CD4-positive, alpha-beta T cell treated with Interleukin-6 for 4 hours (primary cell): ENCODE data around the gene TGFB1.
A peak's percentile ranks its signal among the peaks of the same experiment; 100 is the strongest.
"Not testable (repeated sequence)": the region's sequence is repeated elsewhere in the genome, so short reads cannot be mapped to it uniquely, and the experiment has no call there.

Experiments
- DNase-seq: peaks from one replicate; pipeline ENCODE4 v3.0.0-alpha.2; 2020; ENCODE audit warnings: mixed read lengths

TGFB1 gene

DNA sequence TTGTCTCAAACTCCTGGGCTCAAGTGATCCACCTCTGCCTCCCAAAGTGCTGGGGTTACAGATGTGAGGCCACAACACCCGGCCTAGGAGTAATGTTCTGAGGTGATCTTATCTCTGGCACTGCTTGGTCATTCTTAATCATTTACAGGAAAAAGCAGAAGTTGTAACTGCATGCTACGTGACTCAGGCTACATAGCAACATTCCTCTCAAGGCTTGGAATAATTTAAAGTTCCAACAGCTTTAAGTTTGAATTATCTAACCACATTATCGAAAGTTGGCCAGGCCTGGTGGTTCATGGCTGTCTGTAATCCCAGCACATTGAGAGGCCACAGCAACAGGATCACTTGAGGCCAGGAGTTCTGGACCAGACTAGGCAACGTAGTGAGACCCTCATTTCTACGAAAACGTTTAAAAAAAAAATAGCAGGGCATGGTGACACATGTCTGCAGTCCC, 14.2 kb upstream of the TGFB1 start:
- no peak for DNase-seq

DNA sequence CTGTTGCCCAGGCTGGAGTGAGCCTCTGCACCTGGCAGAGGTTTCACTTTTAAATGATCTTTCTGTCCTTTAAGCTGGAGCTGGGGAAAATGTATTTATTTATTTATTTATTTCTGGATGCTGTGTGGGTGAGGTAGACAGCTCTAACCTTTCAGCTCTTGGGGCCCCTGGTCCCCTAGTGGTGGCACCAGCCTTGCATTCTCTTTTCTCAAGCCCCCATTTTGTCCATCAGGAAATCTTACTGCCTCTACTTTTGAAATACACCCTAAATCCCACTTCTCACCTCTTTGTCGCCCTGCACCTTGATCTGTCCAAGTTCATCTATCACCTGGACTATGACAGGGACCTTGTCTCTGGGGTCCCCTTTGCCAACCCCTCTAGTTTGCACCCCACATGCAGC, 12.4 kb upstream of the TGFB1 start:
- no peak for DNase-seq

DNA sequence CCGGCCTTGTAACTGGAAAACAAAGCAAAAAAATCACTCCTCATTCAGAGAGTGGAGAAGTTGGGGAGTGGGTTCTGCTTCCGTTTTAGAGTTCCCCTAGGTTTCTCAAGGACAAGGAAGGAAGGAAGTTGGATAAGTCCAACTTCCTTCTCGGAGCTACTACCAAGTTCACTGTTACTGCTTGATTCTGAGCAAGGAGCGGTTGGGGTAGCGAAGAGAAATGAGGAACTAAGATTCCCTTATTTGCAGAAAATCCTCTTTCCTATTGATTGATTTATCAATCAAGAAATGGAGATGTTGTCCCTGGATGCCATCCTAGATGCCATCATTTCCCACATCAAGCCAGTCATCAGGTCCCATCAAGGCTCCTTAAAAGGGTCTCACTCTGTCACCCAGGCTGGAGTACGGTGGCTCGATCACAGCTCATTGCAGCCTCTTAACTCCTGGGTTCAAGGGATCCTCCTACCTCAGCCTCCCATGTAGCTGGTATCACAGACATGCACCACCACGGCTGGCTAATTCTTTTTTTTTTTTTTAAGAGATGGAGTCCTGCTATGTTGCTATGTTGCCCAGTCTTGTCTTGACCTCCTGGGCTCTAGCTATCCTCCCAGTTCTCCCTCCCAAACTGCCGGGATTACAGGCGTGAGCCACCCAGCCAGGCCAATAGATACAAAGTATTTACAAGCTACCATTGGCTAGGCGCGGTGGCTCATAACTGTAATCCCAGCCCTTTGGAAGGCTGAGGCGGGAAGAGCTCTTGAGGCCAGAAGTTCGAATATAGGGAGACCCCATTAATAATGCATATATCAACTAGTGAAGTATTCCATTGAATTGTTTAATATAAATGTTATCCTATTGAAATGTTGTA, 11.0 kb upstream of the TGFB1 start:
- DNase-seq: no peak

DNA sequence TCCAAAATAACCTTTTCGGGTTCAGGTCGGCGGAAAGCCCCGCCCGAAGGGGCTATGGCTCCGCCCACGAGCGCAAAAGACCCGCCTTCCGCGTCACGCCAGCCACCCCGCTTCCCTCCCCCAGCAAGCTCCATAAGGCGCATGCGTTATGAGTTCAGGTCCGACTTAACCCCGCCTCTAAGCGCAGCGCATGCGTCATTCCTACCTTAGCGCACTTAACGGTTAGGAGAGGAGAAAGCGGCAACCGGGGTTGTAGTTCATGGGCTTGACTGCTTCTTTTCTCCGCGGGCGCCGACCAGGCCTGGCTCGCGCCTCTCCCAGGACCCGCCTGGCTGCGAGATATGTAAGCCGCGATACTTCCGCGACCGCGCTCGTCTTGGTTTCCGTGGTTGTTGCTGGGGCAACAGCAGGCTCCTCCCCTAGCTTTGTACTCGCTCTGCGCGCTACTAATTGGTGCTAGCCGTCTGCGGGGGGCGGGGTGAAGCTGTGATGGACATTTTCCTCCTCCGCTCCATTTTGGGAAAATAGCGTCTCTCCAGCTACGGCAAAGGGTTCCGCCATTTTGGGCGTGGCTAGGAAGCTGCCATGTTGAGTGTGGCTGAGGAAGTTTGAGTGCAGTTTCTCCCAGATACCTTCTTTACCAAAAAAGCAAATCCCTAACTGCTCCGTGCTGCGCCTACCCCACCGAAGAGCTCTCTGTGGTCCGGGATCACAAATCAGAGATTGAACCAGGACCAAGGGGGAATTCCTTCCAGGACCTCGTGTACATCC, 10.2 kb upstream of the TGFB1 start, which contains the start of gene B9D2:
B9D2 (minus strand) TSS at position 397 of the 771 bp plus-strand sequence. CDS start 630 bp downstream, outside the sequence.
- peak; percentile 99 for DNase-seq

DNA sequence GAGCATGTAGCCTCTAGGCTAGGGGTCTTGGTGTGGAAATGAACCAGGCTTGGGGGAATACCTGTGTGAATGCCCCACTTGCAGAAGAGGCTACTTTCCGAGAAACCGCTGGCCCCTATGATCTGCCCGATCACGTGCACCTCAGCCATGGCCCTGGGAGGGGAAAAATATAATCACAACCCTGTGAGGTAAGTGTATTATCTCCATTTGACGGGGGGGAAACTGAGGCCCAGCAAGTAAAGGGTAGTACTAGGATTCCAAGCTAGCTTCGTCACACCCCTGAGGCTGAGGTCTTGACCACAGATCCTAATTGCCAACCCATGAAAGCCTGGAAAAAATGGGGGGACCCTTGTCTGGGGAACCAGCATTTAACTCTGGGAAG, 9.6 kb upstream of the TGFB1 start:
- DNase-seq: no peak

DNA sequence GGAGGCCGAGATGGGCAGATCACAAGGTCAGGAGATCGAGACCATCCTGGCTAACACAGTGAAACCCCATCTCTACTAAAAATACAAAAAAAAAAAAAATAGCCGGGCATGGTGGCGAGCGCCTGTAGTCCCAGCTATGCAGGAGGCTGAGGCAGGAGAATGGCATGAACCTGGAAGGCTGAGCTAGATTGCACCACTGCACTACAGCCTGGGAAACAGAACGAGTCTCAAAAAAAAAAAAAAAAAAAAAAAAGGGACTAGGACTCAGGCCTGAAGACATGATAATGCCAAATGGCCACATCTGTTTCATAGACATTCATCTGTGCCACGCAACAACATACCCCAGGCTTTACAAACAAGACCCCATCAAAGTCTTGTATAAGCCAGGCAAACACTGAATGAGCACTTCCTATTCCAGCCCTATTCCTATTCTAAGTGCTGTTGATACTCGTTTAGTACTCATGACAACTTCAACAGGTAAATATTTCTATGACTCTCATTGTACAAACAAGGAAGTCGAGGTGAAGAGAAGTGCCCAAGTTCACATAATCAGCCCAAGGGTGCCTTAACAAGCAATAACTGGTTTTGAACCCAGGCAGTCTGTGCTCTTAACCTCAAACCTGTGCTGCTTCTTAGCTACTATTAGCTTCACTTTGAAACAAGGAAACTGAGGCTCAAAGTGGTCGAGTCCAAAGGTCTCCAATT, 8.6 kb upstream of the TGFB1 start:
- DNase-seq: no peak

DNA sequence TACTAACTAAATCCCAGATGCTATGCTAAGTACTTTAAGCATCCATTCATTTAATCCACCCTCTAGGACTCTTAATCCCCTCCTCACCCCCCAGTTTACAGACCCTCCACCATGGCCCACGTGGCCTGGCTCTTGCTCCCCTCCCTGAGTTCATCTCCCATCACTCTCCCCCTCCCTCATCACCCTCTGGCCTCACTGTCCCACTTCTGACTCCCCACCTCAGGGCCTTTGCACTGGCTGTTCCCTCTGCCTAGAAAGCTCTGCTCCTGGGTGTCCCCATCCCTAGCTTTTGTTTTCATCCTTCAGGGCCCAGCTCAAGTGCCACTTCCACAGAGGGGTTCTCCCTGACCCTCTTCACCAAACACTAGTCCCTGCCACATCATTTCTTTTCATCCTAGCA, 6.0 kb upstream of the TGFB1 start:
- no peak for DNase-seq

DNA sequence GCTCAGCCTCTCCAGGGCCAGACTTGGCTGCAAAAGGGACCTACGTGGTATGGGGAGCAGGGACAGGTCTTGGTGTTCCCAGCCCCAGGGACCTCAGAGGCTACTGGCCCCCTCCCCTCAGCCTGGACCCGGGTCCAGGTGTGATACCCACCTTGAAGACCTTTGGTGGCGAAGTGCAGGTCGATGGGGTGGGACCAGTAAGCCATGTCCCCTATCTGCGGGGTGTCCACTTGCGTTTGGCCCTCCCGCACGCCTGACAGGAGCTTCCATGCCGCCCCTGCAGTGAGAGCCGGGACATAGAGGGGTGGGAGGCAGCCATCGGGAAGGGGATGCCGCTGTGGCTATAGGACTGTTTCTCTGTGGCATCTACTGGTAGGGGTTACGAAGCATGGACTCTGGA, 4.0 kb upstream of the TGFB1 start:
- DNase-seq: no peak

DNA sequence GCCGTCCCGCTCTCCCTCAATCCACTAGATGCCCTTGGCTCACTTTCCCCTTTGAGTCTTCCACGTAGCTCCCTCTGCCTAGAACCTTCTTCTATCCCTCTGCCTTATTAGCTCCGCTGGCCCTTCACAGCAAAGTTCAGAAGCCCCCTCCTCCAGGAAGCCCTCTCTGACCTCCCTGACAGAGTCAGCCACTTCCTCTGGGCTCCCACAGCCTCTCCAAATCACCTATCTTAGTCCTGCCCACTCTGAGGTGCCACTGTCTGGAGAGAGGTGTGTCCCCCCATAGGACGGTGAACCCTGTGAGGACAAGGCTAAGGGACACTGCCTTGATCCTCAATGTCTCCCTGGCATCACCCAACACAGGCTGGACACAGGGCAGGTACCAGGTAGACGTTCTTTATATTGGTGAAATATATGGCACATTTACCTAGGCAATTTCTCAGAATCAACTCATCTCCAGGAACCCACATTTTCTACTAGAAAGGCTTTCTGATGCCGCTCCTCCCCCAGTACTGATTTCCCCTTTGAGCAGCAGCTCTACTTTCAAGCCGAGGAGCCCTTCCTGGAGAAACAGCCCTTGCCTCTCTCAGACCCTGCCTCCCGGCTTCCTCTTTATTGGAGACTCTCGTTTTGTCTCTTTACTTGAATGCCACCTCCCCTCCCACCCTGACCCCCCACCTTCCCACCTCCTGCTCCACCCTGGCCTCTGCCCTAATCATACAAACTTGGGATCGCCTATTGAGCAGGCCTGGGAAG, 3.4 kb upstream of the TGFB1 start:
- peak; percentile 56 for DNase-seq

DNA sequence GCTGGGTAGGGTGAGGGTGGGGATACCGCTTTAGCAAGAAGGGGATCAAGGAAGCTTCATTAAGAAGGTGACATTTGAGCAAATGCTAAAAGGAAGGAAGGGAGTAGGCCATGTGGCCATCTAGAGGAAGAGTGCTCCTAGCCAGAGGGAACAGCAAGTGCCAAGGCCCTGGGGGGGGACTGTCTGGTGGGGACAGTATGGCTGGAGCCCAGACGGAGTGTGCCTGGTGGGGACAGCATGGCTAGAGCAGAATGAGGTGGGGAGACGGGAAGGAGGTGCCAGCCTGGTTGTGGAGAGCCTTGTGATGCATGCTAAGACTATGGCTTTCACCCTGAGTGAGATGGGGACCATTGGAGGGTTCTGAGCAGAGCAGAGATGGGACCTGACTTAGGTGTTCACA, 2.1 kb upstream of the TGFB1 start:
- DNase-seq: peak; percentile 9

DNA sequence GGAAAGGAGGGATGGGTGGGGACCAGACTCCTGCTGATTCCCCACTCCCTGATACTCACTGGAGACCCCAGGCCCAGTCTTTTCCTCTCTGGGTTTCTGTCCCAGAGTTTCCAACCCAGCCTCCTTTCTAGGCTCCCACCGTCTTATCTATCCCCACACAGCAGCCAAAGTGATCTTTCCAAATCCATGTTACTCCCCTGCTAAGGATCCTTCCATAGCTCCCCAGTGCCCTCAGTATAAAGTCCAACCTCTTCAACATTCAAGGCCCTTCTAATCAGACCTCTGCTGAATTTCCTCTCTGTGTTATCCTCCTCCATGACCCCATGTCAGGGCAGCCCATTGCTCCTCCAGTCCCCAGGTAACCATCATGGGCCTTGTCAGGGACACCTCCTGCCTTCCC, 1.3 kb upstream of the TGFB1 start:
- no peak for DNase-seq

DNA sequence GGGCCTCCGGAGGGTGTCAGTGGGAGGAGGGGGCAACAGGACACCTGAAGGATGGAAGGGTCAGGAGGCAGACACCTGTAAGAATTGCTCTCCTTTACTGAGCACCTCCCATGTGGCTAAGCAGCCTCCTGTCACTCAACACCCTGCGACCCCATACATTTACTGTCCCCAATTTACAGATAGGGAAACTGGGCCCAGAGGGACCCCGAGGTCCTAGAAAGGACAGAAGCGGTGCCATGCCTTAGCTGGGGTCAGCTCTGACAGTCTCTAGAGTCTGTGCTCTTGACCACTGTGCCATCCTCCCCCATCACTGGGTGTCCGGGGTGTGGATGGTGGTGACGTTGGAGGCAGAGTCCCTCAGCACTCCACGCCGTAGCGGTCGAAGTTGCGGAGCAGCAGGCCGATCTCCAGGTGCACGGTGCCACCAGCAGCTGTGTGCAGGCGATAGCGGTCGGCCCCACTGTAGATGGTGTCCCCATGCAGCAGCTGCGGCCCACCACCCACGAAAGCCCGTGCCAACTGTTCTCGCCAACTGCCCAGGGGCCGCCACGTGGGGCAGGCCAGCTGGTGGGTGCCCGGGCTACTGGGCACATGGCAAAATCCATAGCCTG, 726 bp upstream of the TGFB1 start:
- DNase-seq: no peak

DNA sequence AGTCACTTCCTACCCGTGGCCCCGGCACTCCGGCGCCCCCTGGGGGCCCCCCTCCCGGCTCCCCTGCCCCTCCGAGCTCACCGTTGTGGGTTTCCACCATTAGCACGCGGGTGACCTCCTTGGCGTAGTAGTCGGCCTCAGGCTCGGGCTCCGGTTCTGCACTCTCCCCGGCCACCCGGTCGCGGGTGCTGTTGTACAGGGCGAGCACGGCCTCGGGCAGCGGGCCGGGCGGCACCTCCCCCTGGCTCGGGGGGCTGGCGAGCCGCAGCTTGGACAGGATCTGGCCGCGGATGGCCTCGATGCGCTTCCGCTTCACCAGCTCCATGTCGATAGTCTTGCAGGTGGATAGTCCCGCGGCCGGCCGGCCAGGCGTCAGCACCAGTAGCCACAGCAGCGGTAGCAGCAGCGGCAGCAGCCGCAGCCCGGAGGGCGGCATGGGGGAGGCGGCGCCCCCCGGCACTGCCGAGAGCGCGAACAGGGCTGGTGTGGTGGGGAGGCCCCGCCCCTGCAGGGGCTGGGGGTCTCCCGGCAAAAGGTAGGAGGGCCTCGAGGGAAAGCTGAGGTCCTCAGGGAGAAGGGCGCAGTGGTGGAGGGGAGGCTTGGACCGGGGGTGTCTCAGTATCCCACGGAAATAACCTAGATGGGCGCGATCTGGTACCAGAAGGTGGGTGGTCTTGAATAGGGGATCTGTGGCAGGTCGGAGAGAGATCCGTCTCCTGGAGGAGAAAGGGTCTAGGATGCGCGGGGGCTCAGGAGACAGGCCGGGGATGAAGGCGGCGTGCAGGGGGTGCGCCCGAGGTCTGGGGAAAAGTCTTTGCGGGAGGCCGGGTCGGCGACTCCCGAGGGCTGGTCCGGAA, 885 bp downstream of the TGFB1 start:
- peak; percentile 83 for DNase-seq

DNA sequence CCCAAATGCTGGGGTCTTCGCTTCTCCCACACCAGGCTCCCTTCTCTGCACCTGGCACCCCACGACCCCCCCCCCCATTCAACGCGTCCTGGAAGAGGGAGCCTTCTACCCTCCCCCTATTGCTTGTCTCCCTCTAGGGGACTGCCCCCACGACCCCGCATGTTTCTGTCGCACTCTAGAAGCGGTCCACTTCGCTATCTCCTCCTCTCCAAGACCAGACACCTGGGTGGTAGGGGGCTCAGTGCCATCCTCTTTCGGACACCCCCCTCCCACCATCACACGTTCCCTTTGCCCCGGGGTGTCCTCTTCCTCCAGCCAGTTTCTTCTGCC, 1.5 kb downstream of the TGFB1 start:
- no peak for DNase-seq

DNA sequence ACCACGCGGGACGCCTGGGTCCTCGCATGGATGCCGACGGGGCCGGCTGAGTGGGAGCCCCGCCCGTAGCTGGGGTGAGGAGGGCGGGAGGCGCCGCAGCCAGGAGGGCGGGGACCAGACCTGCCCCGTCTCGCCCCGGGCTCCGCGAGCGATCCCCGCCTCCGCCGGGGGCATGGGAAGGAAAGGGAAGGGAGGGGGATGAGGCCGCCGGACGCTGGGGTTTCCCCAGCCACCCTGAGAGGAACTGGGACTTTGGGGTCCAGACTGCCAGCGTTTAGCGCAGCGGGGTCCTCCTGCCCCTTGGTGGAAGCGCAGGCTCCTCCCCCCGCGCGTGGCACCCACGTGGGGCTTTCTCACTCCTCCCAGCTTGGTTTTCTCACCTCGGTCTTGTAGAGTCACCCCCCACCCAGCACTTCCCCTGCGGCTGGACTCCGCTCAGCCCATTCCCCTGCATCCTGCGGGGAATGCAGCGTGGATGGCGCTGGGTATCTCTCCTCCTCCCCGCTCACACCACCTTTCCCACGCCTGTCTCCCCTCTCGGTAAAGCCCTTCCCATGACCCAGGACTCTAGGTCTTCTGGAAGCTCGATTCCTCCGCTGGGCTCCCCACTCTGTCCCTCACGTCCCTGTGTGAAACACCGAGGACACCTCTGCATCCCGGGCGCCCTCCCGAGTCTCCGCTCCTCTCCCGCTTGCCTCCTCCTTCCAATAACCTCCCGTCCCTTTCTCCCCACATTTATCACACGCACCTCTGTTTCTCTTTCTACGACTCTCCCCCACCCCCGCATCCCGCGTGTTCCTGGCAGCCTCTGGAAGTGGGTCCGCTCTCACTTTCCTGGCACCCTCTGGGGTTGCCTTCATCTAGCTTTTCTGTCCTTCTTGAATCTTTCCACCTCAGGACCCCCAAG, 2.1 kb downstream of the TGFB1 start:
- peak; percentile 86 for DNase-seq

DNA sequence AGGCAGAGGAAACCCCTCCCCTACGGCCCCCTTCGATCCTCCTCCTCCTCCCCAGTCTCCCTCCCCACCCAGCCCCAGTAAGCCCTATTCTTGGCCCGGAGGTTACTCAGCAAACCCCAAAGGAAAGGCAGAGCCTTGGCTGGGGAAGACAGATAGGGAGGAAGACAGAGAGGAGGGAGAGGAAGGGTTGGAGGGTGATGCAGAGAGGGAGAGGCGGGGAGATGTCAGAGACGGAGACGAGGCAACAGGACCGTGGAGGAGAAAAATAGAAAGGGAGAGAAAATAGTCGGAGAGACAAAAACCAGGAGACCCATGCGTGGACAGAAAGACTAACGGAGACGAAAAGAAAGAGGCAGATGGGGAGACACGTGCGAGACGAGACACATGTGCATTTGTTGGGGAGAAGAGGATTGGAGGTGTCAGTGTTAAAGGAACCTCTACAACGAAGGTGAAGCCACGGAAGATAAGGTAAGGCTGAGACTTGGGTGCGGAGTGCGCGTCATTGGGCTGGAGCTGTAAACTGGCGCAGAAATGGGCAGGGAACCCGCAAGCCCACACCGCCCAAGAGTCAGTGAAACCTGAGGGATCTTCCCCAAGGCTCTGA, 2.9 kb downstream of the TGFB1 start:
- peak; percentile 17 for DNase-seq

DNA sequence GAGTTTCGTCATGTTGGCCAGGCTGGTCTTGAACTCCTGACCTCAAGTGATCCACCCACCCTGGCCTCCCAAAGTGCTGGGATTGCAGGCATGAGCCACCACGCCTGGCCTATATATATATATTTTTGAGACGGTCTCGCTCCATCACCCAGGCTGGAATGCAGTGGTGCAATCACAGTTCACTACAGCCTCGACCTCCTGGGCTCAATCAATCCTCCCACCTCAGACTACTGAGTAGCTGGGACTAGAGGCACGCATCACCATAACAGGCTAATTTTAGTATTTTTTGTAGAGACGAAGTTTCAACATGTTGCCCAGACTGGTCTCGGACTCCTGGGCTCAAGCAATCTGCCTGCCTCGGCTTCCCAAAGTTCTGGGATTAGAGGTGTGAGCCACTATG, 6.8 kb downstream of the TGFB1 start:
- DNase-seq: not testable (repeated sequence)

DNA sequence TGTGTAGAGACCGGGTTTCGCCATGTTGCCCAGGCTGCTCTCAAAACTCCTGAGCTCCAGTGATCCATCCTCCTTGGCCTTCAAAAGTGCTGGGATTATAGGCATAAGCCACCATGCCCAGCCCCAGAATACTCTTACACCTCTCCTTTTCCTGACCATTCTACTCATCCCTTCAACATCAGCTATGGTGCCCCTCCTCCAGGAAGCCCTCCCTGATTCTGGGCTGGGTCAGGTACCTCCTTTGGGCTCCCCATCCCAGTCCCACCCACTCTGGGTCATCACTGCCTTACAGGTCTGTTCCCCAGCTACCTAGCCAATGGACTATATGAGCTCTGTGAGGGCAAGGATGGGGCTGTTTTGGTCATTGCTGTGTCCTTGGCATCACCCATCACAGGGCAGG, 9.6 kb downstream of the TGFB1 start:
- DNase-seq: no peak

DNA sequence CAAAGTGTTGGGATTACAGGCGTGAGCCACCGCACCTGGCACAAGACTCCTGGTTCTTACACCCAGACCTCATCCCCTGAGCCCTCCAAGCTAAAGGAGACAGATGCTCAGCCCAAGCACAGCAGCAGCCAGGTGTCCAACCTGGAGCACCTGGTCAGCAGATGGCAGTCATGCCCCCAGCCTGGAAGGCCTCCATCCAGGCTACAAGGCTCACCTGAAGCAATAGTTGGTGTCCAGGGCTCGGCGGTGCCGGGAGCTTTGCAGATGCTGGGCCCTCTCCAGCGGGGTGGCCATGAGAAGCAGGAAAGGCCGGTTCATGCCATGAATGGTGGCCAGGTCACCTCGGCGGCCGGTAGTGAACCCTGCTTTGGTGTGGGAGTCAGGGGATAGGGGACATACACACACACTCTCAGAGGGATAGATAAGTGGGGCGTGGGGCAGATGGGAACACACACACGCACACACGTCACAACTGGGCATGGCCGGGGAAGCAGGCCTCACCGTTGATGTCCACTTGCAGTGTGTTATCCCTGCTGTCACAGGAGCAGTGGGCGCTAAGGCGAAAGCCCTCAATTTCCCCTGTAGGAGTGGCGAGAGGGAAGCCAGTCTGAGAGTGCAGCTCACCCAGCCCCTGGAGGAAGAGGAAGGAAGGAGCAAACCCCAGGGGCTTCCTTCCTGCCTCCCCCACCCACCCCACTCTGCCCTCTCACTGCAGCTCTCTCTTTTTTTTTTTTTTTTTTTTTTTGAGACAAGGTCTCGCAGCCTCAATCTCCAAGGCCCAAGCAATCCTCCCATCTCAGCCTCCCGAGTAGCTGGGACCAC, 11.8 kb downstream of the TGFB1 start:
- peak; percentile 58 for DNase-seq
